Measurements from ENCODE around the gene DAZAP1. TPM values are rescaled to one million over a fixed set of nuclear protein-coding genes. Genes with fewer than 3 reads are reported as not detected.

Gene DAZAP1
- total RNA-seq, 1 donor from 2014 or later, result 131 TPM

- no peak for DNase-seq (ENCODE audit: low spot score in 2 of 2, unreplicated experiment in 2 of 2)
- Mint-ChIP-seq H3K27ac (no peak overlapping the region), H3K9me3 (no peaks in the 10 kb centered on the region), H3K27me3 (ENCODE audit: low read depth) (no peaks in the 10 kb centered on the region), H3K36me3 (peaks cover 3% of the 10 kb centered on the region), H3K4me3 (peak overlapping the region; percentile 56), H3K4me1 (peaks cover 12% of the 10 kb centered on the region)
- TF ChIP-seq CTCF (IDR thresholded peaks at IDR 0.05; ENCODE audit: unreplicated experiment), result no peak
Measured at GRCh38 chr19:1401889-1402217, 5.5 kb upstream of the DAZAP1 start.

GRCh38 chr19:1402411-1403070 is 4.8 kb upstream of the DAZAP1 start:
- Mint-ChIP-seq H3K4me3 (peak overlapping the region; percentile 64), H3K9me3 (no peaks in the 10 kb centered on the region), H3K27ac (no peak overlapping the region), H3K4me1 (peaks cover 12% of the 10 kb centered on the region), H3K36me3 (peaks cover 1% of the 10 kb centered on the region), H3K27me3 (ENCODE audit: low read depth) (no peaks in the 10 kb centered on the region)
- no peak for DNase-seq (ENCODE audit: low spot score in 2 of 2, unreplicated experiment in 2 of 2)
- TF ChIP-seq CTCF (IDR thresholded peaks at IDR 0.05; ENCODE audit: unreplicated experiment), result no peak

- peak; percentile 53 for TF ChIP-seq CTCF (IDR thresholded peaks at IDR 0.05; ENCODE audit: unreplicated experiment)
- DNase-seq (ENCODE audit: low spot score in 2 of 2, unreplicated experiment in 2 of 2), result peak; percentile 99 to 100
- Mint-ChIP-seq H3K9me3 (no peaks in the 10 kb centered on the region), H3K27me3 (ENCODE audit: low read depth) (no peaks in the 10 kb centered on the region), H3K4me1 (peaks cover 40% of the 10 kb centered on the region), H3K27ac (peak overlapping the region; percentile 91), H3K4me3 (peak overlapping the region; percentile 68), H3K36me3 (no peaks in the 10 kb centered on the region)
Measured at GRCh38 chr19:1406774-1407527, 435 bp upstream of the DAZAP1 start.

GRCh38 chr19:1408300-1409203 is 1.2 kb downstream of the DAZAP1 start:
- Mint-ChIP-seq H3K27me3 (ENCODE audit: low read depth) (no peaks in the 10 kb centered on the region), H3K4me3 (peak overlapping the region; percentile 91), H3K27ac (peak overlapping the region; percentile 97), H3K4me1 (peaks cover 42% of the 10 kb centered on the region), H3K9me3 (no peaks in the 10 kb centered on the region), H3K36me3 (no peaks in the 10 kb centered on the region)
- no peak for TF ChIP-seq CTCF (IDR thresholded peaks at IDR 0.05; ENCODE audit: unreplicated experiment)
- peak in 1 of 2 experiments; percentile 62 for DNase-seq (ENCODE audit: low spot score in 2 of 2, unreplicated experiment in 2 of 2)

GRCh38 chr19:1409204-1410005 is 2.0 kb downstream of the DAZAP1 start:
- peak overlapping the region; percentile 91 for H3K4me3 Mint-ChIP-seq
- no peak for DNase-seq (ENCODE audit: low spot score in 2 of 2, unreplicated experiment in 2 of 2)
- peak overlapping the region; percentile 97 for H3K27ac Mint-ChIP-seq
- H3K27me3 Mint-ChIP-seq (ENCODE audit: low read depth), result no peaks in the 10 kb centered on the region
- H3K9me3 Mint-ChIP-seq, result no peaks in the 10 kb centered on the region
- H3K4me1 Mint-ChIP-seq, result peaks cover 45% of the 10 kb centered on the region
- H3K36me3 Mint-ChIP-seq, result no peaks in the 10 kb centered on the region
- no peak for TF ChIP-seq CTCF (IDR thresholded peaks at IDR 0.05; ENCODE audit: unreplicated experiment)
